SK-N-SH treated with all-trans-retinoic acid at 6 μM for 48 hours (cell line): ENCODE data around the gene TMC3.

ENCODE experiments used
- RARB ChIP-seq: fragments of 250-450 bp; sonication (Bioruptor Pico); IDR thresholded peaks from 2 replicates; pipeline ENCODE4 v1.8.0; 2021; ENCODE audit warnings: mild to moderate bottlenecking, moderate library complexity
- ZFP3 ChIP-seq: fragments of 250-450 bp; sonication (Bioruptor Pico); IDR thresholded peaks from 2 replicates; pipeline ENCODE4 v1.5.0; 2020; ENCODE audit warnings: mild to moderate bottlenecking, moderate library complexity
- TF ChIP-seq, protein P1 (sequence below): fragments of 250-450 bp; sonication (Bioruptor Pico); IDR thresholded peaks from 2 replicates; pipeline ENCODE4 v1.8.0; 2021; ENCODE audit warnings: low read depth, mild to moderate bottlenecking, moderate library complexity, borderline replicate concordance
- TF ChIP-seq, protein P2 (sequence below): fragments of 250-450 bp; sonication (Bioruptor Pico); IDR thresholded peaks from 2 replicates; pipeline ENCODE4 v1.8.0; 2020; ENCODE audit warnings: mild to moderate bottlenecking, moderate library complexity, borderline replicate concordance

DNA sequence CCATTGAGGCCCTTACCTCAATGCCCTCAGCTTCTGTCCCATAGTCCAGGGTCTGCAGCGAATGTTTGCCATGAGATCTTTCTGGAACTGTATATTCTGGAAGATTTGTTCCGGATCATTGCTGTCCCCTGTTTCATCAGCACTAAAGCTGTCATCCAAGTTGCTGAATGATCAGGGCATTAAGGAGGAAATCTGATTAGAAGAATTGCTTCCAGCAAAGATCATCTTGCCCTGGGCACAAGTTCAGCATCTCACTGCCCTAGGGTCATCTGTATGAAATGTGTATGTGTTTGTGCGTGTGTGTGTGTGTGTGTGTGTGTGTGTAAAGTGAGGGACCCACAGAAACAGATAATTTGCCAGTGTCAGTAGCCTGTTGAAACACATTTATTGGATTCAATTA lies 1.4 kb downstream of the TMC3 start:
- TF ChIP-seq RARB (no peak), ZFP3 (CRISPR knock-in tag) (0 out of 2 replicates have a peak, but pooled peaks have one; percentile 33)
- TF ChIP-seq, protein P1, sequence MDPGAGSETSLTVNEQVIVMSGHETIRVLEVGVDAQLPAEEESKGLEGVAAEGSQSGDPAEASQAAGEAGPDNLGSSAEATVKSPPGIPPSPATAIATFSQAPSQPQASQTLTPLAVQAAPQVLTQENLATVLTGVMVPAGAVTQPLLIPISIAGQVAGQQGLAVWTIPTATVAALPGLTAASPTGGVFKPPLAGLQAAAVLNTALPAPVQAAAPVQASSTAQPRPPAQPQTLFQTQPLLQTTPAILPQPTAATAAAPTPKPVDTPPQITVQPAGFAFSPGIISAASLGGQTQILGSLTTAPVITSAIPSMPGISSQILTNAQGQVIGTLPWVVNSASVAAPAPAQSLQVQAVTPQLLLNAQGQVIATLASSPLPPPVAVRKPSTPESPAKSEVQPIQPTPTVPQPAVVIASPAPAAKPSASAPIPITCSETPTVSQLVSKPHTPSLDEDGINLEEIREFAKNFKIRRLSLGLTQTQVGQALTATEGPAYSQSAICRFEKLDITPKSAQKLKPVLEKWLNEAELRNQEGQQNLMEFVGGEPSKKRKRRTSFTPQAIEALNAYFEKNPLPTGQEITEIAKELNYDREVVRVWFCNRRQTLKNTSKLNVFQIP, result no peak
- TF ChIP-seq, protein P2, sequence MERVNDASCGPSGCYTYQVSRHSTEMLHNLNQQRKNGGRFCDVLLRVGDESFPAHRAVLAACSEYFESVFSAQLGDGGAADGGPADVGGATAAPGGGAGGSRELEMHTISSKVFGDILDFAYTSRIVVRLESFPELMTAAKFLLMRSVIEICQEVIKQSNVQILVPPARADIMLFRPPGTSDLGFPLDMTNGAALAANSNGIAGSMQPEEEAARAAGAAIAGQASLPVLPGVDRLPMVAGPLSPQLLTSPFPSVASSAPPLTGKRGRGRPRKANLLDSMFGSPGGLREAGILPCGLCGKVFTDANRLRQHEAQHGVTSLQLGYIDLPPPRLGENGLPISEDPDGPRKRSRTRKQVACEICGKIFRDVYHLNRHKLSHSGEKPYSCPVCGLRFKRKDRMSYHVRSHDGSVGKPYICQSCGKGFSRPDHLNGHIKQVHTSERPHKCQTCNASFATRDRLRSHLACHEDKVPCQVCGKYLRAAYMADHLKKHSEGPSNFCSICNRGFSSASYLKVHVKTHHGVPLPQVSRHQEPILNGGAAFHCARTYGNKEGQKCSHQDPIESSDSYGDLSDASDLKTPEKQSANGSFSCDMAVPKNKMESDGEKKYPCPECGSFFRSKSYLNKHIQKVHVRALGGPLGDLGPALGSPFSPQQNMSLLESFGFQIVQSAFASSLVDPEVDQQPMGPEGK (CRISPR knock-in tag), result no peak
